ENCODE results near the gene NTM.

- TF ChIP-seq POLR2A (IDR thresholded peaks at IDR 0.05) (no peak), CTCF (IDR thresholded peaks at IDR 0.05) (no peak), EP300 (IDR thresholded peaks at IDR 0.05) (no peak), POLR2AphosphoS5 (IDR thresholded peaks at IDR 0.05) (no peak)
These were observed 575.3 kb downstream of the NTM start for GRCh38 chr11:131945706-131946105.
